Measurements from ENCODE around the gene SMG6.

SMG6 gene

DNA sequence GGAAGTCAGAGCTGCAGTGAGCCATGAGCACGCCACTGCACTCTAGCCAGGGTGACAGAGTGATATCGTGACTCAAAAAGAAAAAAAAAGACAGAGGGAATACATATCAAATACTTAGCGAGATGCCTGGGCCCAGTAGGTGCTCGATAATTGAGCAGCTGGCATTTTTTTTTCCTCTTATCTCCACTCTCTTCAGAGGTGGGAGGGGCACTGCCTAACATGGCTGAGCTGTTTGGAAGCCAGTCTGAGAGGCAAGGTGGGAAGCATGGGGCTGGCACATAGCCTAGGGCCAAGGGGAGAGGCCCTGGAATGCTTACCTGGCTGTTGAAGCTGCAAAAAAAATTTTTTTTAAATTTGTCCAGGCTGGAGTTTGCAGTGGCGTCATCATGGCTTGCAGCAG, 210.2 kb downstream of the SMG6 start:
- no peak for DNase-seq

DNA sequence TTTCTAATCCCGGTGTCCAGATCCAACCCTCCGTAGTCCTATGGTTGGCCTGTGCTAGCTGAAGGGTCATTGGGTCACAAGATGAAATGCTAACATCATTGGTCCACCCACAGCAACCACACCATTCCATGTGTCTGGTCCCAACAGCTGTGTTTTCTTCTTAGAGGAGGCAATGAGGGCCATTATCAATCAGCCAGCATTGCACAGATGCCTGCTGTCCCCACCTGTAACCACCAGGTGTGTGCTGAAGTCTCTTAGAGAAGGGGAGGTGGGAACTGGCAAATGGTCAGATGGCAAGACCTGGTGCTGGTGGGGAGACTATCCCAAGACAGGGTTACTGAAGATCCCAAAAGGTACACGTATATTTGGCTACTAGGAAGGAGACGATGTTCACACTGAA, 211.3 kb downstream of the SMG6 start:
- no peak for DNase-seq

DNA sequence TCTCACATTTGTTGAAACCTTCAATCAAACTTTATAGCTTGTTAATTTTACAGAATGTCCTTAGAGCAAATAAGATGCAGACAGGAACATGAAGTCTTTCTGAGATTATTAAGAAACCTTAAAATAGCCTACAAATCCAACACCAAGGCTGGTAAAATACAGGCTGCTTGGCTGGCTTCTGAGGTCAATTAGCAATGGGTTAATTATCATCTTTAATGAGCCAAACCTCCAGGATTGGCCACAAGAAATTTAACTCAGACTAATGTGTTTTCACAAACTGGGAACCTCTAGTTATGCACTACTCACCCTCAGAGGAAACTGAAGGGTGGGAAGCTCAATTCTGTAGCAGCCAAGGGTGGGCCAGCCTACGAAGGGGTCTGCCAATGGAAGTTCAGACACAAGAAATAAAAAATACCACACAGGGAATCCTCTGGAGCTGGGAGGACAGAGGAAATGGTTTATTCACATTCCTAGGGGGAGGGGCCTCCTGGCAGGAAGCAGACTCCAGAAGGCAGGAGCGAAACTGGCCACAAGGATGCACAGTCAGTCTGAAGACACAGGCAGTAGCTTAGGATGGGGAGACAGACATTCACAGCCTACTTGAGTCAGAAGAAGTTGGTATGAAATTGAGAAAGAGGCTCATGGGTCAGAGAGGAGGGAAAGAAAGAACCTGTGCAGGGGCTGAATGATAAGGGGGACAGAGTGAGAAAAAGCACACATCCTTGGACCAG, 212.6 kb downstream of the SMG6 start:
- no peak for DNase-seq

DNA sequence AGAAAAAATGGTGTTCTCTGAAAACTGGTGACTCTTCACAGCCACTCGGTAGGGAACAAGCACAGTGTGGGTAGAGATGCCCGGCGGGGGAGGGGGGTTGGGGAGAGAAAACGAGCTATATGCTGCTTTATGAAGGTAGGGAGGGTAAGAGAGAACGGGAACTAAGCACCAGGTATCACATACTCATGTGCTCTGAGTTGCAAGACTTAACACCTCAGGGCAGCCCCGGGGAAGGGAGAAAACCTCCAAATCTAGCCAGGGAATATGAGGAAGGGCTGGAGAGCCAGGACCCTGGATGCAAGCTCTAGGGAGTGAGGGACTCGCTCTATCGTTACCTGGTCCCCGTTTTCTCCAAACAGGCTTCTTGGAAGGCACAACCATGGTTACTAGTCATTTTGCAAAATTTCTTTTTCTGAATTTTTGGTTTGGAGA, 213.4 kb downstream of the SMG6 start:
- DNase-seq: no peak

DNA sequence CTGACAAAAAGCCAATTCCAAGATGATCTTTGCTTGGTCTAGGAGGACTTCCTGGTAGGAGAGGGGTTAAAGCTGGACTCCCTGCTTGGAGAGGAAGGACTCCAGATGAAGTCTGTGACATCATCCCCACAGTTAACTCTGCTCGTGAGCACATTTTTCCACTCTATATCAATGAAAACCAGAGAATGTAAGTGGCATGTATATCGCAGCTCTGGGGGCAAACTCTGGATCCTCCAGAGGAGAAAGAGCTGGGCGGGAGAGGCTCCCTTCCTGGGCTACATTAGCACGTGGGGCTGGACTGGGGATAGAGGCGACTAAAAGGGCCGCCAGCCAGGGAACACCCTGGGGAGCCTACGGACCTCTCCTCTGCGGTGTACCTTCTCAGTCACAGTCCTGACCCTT, 214.6 kb downstream of the SMG6 start:
- no peak for DNase-seq

DNA sequence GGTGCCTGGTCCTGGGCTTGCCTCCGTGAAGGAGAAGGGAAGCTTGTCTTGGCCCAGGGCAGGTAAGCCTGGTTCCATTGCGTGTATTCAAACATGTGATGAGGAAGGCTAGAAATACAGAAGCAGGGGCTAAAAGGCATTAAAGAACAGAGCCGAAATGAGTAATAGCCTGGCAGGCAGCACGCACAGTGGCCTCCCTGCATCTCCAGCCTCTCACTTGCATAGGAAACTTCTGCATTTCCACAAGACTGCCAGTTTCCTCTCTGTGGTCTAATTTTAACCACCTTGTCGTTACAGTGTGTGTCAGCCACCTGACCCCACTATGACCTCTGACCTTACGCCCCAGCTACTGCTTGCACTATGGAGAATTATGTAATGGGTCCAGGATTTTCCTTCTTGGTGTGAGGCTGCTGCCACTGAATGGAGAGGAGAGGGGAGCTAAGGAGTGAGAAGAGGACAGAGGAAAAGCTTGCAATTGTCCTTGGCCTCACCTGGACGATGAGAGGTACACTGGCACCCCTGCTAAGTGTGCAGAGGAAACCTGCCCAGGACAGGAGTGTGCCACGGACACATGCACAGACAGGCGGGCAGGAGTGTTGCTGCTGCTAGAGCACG, 215.9 kb downstream of the SMG6 start:
- no peak for DNase-seq

DNA sequence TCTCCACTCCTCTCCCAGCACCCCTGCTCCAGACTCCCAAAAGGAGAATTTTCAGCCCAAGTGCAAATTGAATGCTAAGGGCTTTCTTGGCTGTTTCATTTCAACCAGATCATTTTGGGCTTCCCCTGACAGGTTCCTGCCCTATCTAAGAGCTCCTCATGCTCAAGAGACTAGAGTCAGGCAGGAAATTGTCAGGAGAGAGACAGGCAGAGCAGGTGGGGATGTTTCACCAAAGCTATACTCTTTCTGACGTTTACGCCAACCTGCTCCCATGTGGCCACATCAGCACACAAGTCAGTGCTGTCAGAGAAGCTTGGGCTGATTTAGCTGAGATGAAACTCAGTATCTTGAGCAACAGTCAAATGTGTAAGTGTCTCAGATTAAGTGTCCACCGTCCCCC, 217.3 kb downstream of the SMG6 start:
- no peak for DNase-seq

DNA sequence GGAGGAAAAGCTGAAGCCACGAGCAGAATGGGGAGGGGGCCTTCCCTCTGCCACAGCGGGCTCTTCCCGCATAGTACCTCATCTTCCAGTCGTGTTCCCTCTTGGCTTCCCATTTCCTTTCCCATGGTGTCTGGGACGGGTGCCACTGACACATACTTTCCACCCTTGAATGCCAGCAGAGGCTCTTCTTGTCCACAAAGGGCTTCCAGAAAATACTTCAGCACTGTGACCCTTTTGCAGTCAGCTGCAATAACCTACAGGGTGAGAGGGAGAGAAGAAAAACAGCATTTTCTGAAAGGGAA, 218.0 kb downstream of the SMG6 start:
- no peak for DNase-seq

DNA sequence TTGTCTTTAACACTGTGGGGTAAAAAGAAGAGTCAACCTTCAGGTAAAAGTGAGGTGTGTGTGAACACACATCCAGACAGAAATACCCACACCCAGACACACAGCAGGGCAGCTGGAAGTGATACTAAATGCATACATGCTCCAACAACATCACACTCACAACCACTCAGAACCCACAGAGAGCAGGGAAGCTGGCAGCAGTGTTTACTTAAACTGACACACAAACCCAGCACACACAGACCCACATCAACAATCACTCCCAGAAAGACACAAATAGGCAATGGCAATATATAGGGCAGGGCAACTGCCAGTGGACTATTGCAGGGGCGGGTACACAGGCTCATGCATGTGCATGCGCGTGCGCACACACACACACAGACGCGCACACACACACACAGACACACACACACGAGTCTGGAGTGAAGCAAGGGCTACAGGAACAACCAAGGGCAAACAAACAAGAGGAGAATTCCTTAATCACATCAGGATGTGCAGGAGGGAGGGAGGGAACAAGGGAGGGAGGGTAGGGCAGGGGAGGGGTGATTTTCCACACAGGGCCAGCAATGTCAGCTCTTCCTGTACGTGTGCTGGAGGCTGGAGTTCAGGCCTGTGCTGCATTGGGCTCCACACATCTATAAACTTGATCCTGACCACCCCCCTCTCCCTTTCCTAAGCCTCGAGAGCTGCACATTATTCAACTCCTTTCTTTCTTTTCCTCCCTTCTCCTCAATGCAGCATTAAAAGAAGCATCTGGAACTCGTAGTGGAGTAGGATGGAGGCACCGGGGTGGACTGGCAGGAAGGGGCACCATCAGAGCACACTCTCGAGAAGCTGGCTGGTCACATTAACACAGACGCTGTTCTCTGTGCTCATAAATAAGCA, 218.6 kb downstream of the SMG6 start:
- DNase-seq: no peak

DNA sequence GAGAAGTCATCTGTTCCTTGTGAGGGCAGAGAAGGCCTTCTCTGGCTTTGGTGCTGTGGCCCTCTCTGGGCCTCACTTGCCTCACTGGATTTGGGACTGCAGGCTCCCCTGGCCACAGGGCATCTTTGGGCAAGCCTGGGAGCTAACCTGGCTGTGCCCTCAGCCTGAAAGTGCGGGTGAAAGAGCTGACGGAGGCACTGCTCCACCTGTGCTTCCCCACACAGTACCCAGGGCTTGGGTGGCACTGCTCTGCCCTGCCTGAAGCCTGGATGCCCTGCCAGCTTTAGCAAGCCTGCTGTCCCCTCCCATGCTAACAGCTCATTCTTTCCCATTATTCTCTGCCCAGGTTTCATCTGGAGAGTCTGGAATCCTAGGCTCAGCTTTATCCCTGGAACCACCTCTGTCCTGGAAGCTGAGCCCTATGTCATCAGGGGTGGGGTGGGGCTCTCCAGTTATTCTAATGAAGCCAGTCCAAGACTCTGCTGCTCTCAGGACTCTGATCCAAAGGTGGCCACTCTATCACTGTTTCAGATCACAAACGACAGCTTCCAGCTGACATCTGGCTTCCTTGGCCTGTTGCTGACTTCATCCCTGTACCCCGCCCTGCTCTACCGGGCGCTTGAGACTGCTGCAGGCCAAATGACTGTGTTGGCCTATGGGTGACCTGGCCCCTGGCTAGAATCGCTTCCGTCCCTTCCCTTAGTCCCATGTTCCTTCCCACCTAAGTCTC, 219.4 kb downstream of the SMG6 start:
- DNase-seq: no peak

DNA sequence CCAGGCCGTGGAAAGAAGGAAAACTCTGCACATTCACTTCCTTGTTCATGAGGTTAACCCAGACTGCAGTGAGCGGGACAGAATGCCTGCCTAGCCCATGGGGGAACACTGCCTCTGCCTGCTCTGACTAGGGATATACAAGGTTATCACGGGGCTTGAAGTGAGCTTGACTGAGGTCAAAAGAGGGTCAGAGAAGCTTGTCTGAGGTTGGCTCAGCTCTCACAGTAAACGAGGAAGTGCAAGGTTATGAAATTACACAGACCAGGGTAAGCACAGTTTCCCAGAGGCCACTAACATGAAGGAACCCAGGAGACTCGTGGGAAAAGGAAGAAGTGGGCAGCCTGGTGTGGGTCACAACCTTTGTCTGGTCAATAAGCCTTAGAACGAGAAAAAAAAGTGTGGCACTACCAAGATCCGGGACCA, 220.0 kb downstream of the SMG6 start:
- DNase-seq: no peak

DNA sequence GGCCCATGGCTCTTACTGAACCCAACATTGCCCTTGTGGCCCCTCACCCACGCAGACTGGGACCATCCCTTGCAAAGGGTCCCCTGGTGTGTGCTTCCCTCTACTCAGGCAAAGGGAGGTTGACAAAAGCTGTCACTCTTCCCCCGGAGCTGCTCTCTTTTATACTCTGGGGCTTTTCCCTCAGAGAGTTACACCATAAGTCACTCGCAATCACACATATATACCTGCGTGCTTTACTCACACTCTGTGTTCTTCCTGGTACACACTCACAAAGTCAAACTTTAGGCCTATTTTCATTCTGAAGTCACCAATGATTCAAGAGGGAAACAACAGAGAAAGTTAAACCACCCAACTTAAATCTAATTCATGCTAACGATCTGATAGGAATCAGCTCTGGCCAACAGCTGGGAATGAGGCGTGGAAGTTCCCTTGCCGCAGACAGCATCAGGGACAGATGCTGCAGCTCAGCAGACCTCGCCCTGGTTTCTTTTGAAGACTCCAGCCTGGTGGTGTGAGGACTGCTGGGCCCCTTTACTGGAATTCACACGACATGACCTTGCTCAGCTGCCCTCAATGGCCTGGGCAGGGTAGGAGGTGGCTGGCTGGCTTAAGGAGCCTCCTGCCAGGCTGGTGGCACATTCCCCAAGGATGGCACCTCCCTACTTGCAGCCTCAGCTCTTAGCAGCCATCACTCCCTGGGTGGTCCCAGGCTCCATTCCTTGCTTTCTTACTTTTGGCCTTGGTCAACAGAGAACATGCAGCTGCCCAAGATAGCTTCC, 221.4 kb downstream of the SMG6 start:
- DNase-seq: no peak

DNA sequence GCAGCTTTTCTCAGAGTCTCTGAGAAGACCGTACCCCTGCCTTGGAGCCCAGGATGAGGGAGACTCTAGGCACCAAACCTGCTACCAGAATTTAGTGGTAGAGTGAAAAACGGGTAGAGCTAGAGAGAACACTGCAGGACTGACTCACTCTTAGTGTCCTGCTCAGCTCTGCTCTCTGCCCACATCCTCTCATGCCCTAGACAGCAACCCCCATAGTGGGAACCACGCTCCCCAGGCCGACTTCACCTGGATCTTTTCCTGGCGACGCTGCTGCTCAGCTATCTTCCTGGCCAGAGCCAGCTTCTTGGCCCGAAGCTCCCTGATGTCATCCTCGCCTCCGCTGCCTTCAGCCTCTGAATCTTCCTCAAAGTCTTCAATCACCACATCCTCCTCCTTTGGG, 222.0 kb downstream of the SMG6 start:
- no peak for DNase-seq

DNA sequence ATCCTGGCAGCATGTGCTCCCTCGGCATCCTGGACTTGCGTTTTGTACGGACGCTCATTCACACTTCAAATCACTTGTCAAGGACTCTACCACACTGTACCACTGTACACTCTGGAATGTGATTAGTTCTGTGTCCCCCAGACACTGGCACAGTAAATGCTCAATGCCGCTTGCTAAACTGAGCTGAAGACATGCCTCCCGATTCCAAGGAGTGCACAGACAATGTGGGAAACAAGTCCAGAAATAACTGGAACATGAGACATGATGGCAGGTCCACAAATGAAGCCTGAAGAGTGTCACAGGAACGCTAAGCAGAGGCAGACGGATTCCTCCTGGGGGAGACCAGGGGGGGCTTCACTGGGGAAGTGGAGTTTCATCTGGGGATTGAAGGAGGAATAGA, 226.5 kb downstream of the SMG6 start:
- DNase-seq: no peak

DNA sequence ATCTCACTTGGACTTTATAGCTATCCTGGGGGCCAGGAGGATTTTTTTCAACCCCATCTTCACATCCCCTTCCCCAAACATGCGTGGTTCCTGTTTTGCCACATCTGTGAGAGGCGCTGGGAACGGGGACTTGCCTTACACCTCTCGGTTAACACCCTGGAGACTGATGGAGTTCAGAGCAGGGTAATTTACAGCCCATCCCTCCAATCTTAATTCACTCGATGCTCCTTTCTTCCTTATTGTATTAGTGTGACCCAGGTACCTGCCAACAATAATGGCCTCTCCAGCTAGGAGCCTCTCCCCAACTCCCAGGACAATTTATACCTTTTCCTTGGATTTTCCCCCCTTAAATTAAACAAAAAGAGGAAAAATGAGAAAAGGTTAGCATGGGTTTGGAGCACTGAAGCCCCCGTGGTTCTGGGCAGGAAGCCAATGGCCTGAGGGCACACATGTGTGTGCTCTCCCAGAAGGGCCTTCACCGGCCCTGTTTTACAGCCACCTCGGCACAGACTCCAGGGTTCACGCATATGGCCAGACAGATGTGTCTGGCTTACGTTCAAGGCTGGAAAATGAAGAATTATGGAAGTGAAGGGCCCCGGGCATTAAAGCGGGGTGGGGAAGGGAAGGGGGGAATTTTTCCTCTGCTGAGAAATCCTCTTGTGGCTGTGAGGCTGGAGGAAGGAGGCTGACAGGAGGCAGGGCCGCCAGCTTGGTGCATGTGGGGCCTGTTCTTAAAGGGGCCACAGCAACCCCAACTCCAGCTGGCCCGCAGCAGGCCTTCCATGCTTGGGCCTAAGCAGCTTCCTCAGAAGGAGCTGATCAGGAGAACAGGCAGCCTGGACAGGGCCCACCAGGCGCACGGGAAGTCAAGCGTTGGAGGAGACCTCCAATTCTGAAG, 227.2 kb downstream of the SMG6 start:
- DNase-seq: no peak

DNA sequence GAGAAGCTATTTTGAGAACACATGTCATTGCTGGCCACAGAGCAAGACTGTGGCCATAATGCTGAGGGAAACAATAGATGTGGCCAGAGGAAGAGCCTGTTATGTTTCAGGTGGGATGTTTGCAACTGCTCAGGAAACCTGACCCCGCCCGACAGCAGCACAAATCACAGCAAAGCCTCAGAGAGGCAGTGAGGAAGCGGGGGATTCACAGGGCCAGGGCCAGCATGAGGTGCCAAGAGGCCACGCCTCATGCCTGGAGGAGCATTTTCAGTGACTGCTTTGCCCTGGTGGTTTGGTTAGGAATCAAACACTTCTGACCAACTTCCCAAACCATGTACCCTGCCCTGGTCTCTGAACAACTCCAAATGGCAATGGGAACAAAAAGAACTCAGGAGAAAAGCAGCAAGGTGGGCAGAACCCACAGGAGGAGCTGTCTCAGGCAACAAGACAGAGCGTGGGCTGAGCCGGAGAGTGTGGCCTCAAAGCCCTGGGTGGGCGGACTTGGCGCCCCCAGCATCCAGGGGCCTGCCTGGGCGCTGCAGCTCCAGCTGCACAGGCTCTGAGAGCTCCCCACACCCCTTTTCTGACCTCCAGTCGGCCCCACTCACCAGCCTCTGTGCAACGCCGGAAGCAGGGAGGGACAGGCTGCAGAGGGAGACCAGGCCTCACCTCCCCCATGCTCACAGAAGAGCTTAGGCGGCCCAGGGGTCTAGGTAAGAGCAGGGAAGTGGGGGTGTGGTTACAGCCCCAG, 228.1 kb downstream of the SMG6 start:
- no peak for DNase-seq

DNA sequence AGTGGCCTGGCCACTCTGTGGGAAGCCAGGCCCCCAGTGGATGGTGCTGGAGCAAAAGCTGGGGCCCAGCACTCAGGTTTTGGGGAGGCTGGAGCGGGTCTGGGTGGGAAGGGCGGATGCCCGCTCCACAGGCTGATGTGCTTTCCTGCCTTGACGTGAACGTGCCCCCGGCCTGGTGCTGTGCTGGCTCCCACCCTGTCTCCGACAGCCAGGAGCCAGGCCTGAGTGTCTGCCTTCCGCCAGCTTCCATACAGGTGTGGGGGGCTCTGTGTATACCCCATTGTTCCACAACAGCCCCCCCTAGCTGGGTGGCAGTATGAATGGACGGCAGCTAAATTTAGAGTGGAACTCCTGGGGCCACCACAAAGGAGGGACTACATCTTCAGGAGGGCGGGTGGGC, 228.7 kb downstream of the SMG6 start:
- DNase-seq: no peak

DNA sequence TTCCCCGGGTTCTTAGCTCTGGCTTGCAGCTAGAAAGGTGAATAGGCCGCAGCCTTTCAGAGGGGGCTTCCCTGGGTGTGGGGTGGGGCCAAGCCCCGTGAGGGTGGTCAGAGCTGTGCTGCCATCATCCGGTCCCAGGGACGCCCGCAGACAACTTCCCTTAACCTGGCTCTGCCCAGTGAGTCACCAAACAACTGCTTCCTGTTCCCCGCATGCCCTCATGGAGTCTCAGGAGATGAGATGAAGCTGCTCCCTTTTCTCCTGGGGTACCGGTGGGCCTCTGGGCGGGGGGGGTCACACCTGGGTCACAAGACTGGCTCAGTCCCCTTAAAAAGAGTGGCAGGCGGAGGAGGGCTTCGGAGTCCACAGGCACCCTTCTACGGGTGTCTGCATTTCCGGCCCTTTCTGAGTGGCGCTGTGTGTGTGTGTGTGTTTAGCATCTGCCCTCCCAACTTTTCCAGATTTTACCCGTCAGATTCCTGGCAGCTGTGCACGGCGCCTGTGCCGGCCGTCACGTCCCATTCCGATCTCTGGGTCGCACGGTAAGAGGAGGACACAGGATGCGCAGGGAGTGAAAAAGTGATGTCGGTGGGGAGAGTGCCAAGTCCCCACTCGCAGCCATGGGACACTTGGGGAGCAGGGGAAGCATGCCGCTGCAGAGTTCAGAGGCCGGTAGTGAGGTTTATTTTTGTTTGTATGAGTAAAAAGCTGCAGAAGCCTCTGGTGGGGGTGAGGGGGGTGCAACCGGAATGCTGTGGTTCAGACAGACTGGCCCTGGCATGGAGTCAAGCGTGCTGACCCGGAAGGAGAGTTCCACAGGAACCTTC, 231.9 kb downstream of the SMG6 start:
- no peak for DNase-seq

DNA sequence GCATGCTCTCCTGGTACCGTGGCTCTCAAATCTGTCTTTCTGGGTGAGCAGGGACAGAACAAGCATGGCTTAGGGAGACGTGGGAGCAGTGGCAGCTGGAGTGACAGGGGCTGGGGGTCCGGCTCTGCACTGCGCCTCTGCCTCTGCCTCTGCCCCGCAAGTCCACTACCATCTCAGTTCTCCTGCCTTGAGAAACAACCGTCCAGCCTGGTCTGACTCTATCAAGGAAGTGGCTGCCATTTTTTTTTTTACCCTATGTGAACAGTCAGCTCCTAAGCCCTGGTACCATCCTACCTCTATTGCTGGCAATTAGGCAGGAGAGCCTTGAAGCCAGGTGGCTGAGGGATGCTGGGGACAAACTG, 232.6 kb downstream of the SMG6 start:
- DNase-seq: no peak
